ENCODE results near the gene CCT8L2. TPM values are rescaled to one million over a fixed set of nuclear protein-coding genes. Genes with fewer than 3 reads are reported as not detected.
"Not testable (repeated sequence)": the region's sequence is repeated elsewhere in the genome, so short reads cannot be mapped to it uniquely, and the experiment has no call there.

Gene CCT8L2
- total RNA-seq, 1 experiment from 2014 or later = not detected

GRCh38 chr22:16594026-16594425 lies 1.4 kb upstream of the CCT8L2 start (continued):
- TF ChIP-seq EZH2 (IDR thresholded peaks at IDR 0.05) (no peak), ATF3 (IDR thresholded peaks at IDR 0.05) (no peak), CTCF (IDR thresholded peaks at IDR 0.05 in 2 of 3, conservative IDR thresholded peaks at IDR 0.05 in 1 of 3; ENCODE audit: borderline replicate concordance in 1 of 3, insufficient read depth in 1 of 3, low read depth in 2 of 3, low read length in 2 of 3) (no peak), MAX (IDR thresholded peaks at IDR 0.05) (no peak)

GRCh38 chr22:16592231-16592630 lies 379 bp downstream of the CCT8L2 start:
- ATAC-seq; H3K4me2 ChIP-seq (ENCODE audit: low read length); H3K79me2 ChIP-seq (ENCODE audit: insufficient read depth, low read length); H3K9me2 ChIP-seq (ENCODE audit: insufficient read depth); H3K4me1 ChIP-seq (ENCODE audit: control insufficient read depth in 1 of 2, insufficient read depth in 2 of 2, low read length in 2 of 2); CTCF ChIA-PET; H3K9me3 ChIP-seq (ENCODE audit: control insufficient read depth in 1 of 2, insufficient read depth in 1 of 2, low read depth in 1 of 2, low read length in 2 of 2); DNase-seq (ENCODE audit: low read depth, low spot score); H4K20me1 ChIP-seq (ENCODE audit: insufficient read depth); intact Hi-C loops (cut with micrococcal nuclease); H2AFZ ChIP-seq (ENCODE audit: low read depth, low read length, poor library complexity, severe bottlenecking); H3K9ac ChIP-seq (ENCODE audit: low read length); RAD21 ChIA-PET (ENCODE audit: low non-redundant PET in 1 of 2, low total read pairs in 2 of 2, uncharacterized antibody in 2 of 2, unreplicated experiment in 2 of 2); H3K27me3 ChIP-seq (ENCODE audit: insufficient read depth, low read length); BruUV-seq (replicated peaks); H3K4me3 ChIP-seq (replicated peaks in 1 of 2; ENCODE audit: low read depth in 1 of 2, low read length in 2 of 2); H3K36me3 ChIP-seq (ENCODE audit: control insufficient read depth in 1 of 2, insufficient read depth in 2 of 2, low read length in 2 of 2); POLR2A ChIA-PET; H3K27ac ChIP-seq (ENCODE audit: low read depth, low read length): not testable (repeated sequence)

- H3K4me1 ChIP-seq (ENCODE audit: control insufficient read depth in 1 of 2, insufficient read depth in 2 of 2, low read length in 2 of 2); H3K36me3 ChIP-seq (ENCODE audit: control insufficient read depth in 1 of 2, insufficient read depth in 2 of 2, low read length in 2 of 2); H3K4me3 ChIP-seq (replicated peaks in 1 of 2; ENCODE audit: low read depth in 1 of 2, low read length in 2 of 2); POLR2A ChIA-PET; RAD21 ChIA-PET (ENCODE audit: low non-redundant PET in 1 of 2, low total read pairs in 2 of 2, uncharacterized antibody in 2 of 2, unreplicated experiment in 2 of 2); DNase-seq (ENCODE audit: low read depth, low spot score); H3K9me3 ChIP-seq (ENCODE audit: control insufficient read depth in 1 of 2, insufficient read depth in 1 of 2, low read depth in 1 of 2, low read length in 2 of 2); intact Hi-C loops (cut with micrococcal nuclease); H4K20me1 ChIP-seq (ENCODE audit: insufficient read depth); H3K27me3 ChIP-seq (ENCODE audit: insufficient read depth, low read length); H3K4me2 ChIP-seq (ENCODE audit: low read length); H3K79me2 ChIP-seq (ENCODE audit: insufficient read depth, low read length); ATAC-seq; CTCF ChIA-PET; H3K9me2 ChIP-seq (ENCODE audit: insufficient read depth); H3K27ac ChIP-seq (ENCODE audit: low read depth, low read length); H2AFZ ChIP-seq (ENCODE audit: low read depth, low read length, poor library complexity, severe bottlenecking); BruUV-seq (replicated peaks); H3K9ac ChIP-seq (ENCODE audit: low read length): not testable (repeated sequence)
Measured at GRCh38 chr22:16591136-16591535, 1.5 kb downstream of the CCT8L2 start.

All from HCT116 (cell line).